MCF 10A (cell line): Measurements from ENCODE around the gene KCNJ3. TPM values are rescaled to one million over a fixed set of nuclear protein-coding genes. Genes with fewer than 3 reads are reported as not detected.

Experiments used
- BruUV-seq: library from RNA; stranded (reverse); fragments of 400-500 nt; replicated peaks from 2 replicates; lab custom pipeline; 2021; lab: Mats Ljungman, UMichigan
- CTCF ChIA-PET: fragments of 300-600 bp; sonication (Branson Sonifier 250); formaldehyde crosslinking; extraction: SDS; loops from one replicate; lab custom pipeline; 2021; ENCODE audit warnings: antibody characterized with exemption, inconsistent platforms; lab: Yijun Ruan, JAX
- POLR2A ChIA-PET: fragments of 300-600, 350-650 bp; sonication (Branson Sonifier 250); formaldehyde crosslinking; extraction: SDS; loops from one replicate; lab custom pipeline; 2020; ENCODE audit warnings: antibody characterized with exemption, inconsistent platforms; lab: Yijun Ruan, JAX
- DNase-seq: peaks from one replicate; pipeline ENCODE4 v3.0.0-alpha.2; 2018; ENCODE audit not compliant: unreplicated experiment
- H3K27ac Mint-ChIP-seq: one replicate; pipeline ENCODE4 v1.8.0; 2022; ENCODE audit warnings: mild to moderate bottlenecking, low read depth, mixed read lengths; ENCODE audit not compliant: unreplicated experiment
- H3K27me3 Mint-ChIP-seq: one replicate; pipeline ENCODE4 v1.8.0; 2022; ENCODE audit warnings: mixed read lengths; ENCODE audit not compliant: insufficient read depth, unreplicated experiment
- H3K36me3 Mint-ChIP-seq: one replicate; pipeline ENCODE4 v1.8.0; 2022; ENCODE audit warnings: mild to moderate bottlenecking, moderate library complexity, mixed read lengths; ENCODE audit not compliant: insufficient read depth, unreplicated experiment
- H3K4me1 Mint-ChIP-seq: one replicate; pipeline ENCODE4 v1.8.0; 2022; ENCODE audit warnings: mixed read lengths; ENCODE audit not compliant: insufficient read depth, unreplicated experiment
- H3K4me3 Mint-ChIP-seq: one replicate; pipeline ENCODE4 v1.8.0; 2022; ENCODE audit warnings: mild to moderate bottlenecking, moderate library complexity, mixed read lengths; ENCODE audit not compliant: unreplicated experiment
- H3K9me3 Mint-ChIP-seq: one replicate; pipeline ENCODE4 v1.8.0; 2022; ENCODE audit warnings: mixed read lengths; ENCODE audit not compliant: unreplicated experiment
- intact Hi-C: fragments of 100-400 bp; cut with micrococcal nuclease; formaldehyde crosslinking; loops from 2 replicates; pipeline ENCODE4 v1.14.1; 2022
- total RNA-seq: library from RNA; stranded (reverse); gene quantifications from 2 replicates; pipeline ENCODE4 v1.2.3, GENCODE V29; 2022
- TF ChIP-seq, protein P1 (sequence below): fragments of 200-600 bp; IDR thresholded peaks from one replicate; pipeline ENCODE4 v1.8.0; 2022; ENCODE audit warnings: antibody characterized with exemption, mild to moderate bottlenecking; ENCODE audit not compliant: unreplicated experiment

KCNJ3 gene
- total RNA-seq, 1 experiment from 2014 or later: not detected

DNA sequence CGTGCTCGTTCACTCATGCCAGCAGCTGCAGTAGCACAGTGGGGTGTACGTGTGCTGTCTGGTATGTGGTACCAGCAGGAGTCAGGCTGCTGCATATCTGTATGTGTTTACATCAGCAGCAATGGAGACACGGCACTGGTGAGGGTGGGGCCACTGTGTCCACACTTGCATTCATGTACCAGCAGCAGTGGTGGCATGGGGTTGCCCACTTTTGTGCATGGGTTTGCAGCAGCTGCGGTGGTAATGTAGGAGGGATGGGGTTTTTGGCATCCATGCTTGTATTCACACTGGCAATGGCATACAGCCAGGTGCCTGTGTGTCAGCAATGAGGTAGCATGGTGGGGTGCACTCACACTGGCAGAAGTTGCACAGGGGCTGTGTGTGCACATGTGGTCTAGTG, 187.8 kb downstream of the KCNJ3 start:
- ChIA-PET CTCF (no interaction called here), POLR2A (no interaction called here)
- no TSS peak for BruUV-seq
- Mint-ChIP-seq H3K27ac (no peak overlapping the region), H3K4me1 (no peaks in the 10 kb centered on the region), H3K4me3 (no peak overlapping the region), H3K36me3 (no peaks in the 10 kb centered on the region), H3K9me3 (no peaks in the 10 kb centered on the region), H3K27me3 (peaks cover 49% of the 10 kb centered on the region)
- TF ChIP-seq, protein P1, sequence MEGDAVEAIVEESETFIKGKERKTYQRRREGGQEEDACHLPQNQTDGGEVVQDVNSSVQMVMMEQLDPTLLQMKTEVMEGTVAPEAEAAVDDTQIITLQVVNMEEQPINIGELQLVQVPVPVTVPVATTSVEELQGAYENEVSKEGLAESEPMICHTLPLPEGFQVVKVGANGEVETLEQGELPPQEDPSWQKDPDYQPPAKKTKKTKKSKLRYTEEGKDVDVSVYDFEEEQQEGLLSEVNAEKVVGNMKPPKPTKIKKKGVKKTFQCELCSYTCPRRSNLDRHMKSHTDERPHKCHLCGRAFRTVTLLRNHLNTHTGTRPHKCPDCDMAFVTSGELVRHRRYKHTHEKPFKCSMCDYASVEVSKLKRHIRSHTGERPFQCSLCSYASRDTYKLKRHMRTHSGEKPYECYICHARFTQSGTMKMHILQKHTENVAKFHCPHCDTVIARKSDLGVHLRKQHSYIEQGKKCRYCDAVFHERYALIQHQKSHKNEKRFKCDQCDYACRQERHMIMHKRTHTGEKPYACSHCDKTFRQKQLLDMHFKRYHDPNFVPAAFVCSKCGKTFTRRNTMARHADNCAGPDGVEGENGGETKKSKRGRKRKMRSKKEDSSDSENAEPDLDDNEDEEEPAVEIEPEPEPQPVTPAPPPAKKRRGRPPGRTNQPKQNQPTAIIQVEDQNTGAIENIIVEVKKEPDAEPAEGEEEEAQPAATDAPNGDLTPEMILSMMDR: no peak
- intact Hi-C loops: no loop called here
- DNase-seq: no peak

DNA sequence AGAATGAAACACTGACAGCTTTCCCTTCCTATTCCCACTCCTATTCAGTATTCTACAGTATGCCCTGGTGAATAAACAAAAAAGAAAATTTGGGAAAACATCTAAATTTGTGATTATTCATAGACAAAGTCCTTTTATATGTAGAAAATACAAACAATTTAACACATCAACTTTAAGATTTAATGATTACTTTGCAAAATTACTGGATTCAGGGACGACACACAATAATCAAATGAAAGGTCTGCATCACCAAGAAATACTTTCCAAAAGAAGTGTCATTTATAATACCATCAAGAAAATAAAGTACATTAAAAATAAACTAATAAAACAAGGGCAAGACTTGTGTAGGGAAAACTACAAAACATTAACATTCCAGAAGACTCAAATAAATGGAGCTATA, 199.8 kb downstream of the KCNJ3 start:
- no peaks in the 10 kb centered on the region for H3K36me3 Mint-ChIP-seq
- peaks cover 28% of the 10 kb centered on the region for H3K27me3 Mint-ChIP-seq
- no peak overlapping the region for H3K4me3 Mint-ChIP-seq
- intact Hi-C loops: no loop called here
- ChIA-PET CTCF (interaction anchor here (0.7 kb wide), 1 partner anchor 193 kb away, joined by 4 read pairs; no protein-coding TSS in a partner anchor), POLR2A (no interaction called here)
- no TSS peak for BruUV-seq
- H3K4me1 Mint-ChIP-seq: no peaks in the 10 kb centered on the region
- H3K9me3 Mint-ChIP-seq: no peaks in the 10 kb centered on the region
- TF ChIP-seq, protein P1: no peak
- no peak for DNase-seq
- H3K27ac Mint-ChIP-seq: no peak overlapping the region

DNA sequence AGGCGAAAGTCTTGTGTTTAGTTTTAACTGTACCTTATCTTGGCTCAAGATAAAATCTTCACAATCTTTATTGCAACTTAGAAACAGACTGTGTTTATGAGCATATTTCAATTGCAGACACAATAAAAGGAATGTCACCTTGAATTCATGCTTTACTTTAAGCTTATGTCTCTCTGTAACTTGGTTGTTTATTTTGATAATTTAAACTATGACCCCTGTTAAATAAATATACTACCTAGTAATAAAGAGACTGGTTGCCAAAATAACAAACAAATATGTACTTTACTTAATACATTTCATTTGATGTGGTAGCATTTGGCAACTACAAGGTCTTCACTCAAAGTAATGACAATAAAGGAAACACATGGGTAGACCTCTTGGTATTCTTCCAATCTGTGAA, 202.6 kb downstream of the KCNJ3 start:
- DNase-seq: no peak
- ChIA-PET POLR2A (no interaction called here), CTCF (no interaction called here)
- Mint-ChIP-seq H3K4me3 (no peak overlapping the region), H3K27ac (no peak overlapping the region), H3K9me3 (no peaks in the 10 kb centered on the region), H3K4me1 (no peaks in the 10 kb centered on the region), H3K36me3 (no peaks in the 10 kb centered on the region), H3K27me3 (peaks cover 28% of the 10 kb centered on the region)
- BruUV-seq: no TSS peak
- TF ChIP-seq, protein P1: no peak
- intact Hi-C loops: no loop called here
